HCT116 (cell line): Measurements from ENCODE around the gene CDH13. TPM values are rescaled to one million over a fixed set of nuclear protein-coding genes. Genes with fewer than 3 reads are reported as not detected.

Source experiments
- ATAC-seq: fragments of 200-7000 bp; cut with Tn5 transposase; 2 replicates; pipeline ENCODE4 v1.9.1; 2020; ENCODE audit warnings: mild to moderate bottlenecking, moderate library complexity
- BruUV-seq: library from RNA; stranded (reverse); fragments of 400-500 nt; replicated peaks from 2 replicates; lab custom pipeline; 2021; lab: Mats Ljungman, UMichigan
- CTCF ChIA-PET: fragments of 300-600 bp; sonication (Branson Sonifier 250); formaldehyde crosslinking; loops from one replicate; lab custom pipeline; 2021; ENCODE audit warnings: antibody characterized with exemption; lab: Charles Lee
- POLR2A ChIA-PET: fragments of 300-600, 350-600 bp; sonication (Branson Sonifier 250); formaldehyde crosslinking; loops from one replicate; lab custom pipeline; 2021; ENCODE audit warnings: antibody characterized with exemption; lab: Charles Lee
- RAD21 ChIA-PET, 2 experiments: fragments of 300-600 bp; sonication (Branson Sonifier 250); formaldehyde crosslinking; loops; one replicate each; lab custom pipeline; 2023; ENCODE audit warnings: low total read pairs in 2 of 2; ENCODE audit not compliant: uncharacterized antibody in 2 of 2, unreplicated experiment in 2 of 2, low non-redundant PET in 1 of 2; lab: Charles Lee
- DNase-seq: peaks from one replicate; pipeline ENCODE4 v3.0.0-alpha.2; 2010; ENCODE audit warnings: low read depth, low spot score
- H2AFZ ChIP-seq: fragments of 200-600 bp; shearing (Covaris generic), sonication (generic); 2 replicates; pipeline ENCODE4 v1.6.1; 2017; ENCODE audit warnings: low read depth, mixed run types, mixed read lengths, antibody characterized with exemption, low read length; ENCODE audit not compliant: poor library complexity, severe bottlenecking
- H3K27ac ChIP-seq: 2 replicates; pipeline ENCODE4 v1.5.1; 2012; ENCODE audit warnings: low read depth, low read length
- H3K27me3 ChIP-seq: fragments of 200-600 bp; sonication (generic); 2 replicates; pipeline ENCODE4 v1.6.1; 2016; ENCODE audit warnings: mixed run types, low read length, mixed read lengths; ENCODE audit not compliant: insufficient read depth
- H3K36me3 ChIP-seq, 2 experiments: fragments of 200-500 bp in 1 of 2; fragments of 200-600 bp in 1 of 2; sonication (Bioruptor generic) in 1 of 2; sonication (generic) in 1 of 2; 2 replicates each; pipeline versions ENCODE4 v1.5.1 to v1.6.1; 2014 to 2016; ENCODE audit warnings: low read length in 2 of 2, inconsistent platforms in 1 of 2, mixed read lengths in 1 of 2, mixed run types in 1 of 2; ENCODE audit not compliant: insufficient read depth in 2 of 2, control insufficient read depth in 1 of 2
- H3K4me1 ChIP-seq, 2 experiments: fragments of 200-600 bp in 1 of 2; sonication (generic) in 1 of 2; 2 replicates each; pipeline versions ENCODE4 v1.5.1 to v1.6.1; 2012 to 2017; ENCODE audit warnings: low read length in 2 of 2, inconsistent platforms in 1 of 2, mild to moderate bottlenecking in 1 of 2, mixed read lengths in 1 of 2, mixed run types in 1 of 2, moderate library complexity in 1 of 2; ENCODE audit not compliant: insufficient read depth in 2 of 2, control insufficient read depth in 1 of 2
- H3K4me2 ChIP-seq: fragments of 200-600 bp; sonication (generic); 2 replicates; pipeline ENCODE4 v1.6.1; 2017; ENCODE audit warnings: mixed run types, low read length, mixed read lengths
- H3K4me3 ChIP-seq, 2 experiments: fragments of 200-600 bp in 1 of 2; sonication (generic) in 1 of 2; replicated peaks in 1 of 2; 2 replicates each; pipeline ENCODE4 v1.5.1; 2011 to 2016; ENCODE audit warnings: low read length in 2 of 2, control low read depth in 1 of 2, low read depth in 1 of 2, mild to moderate bottlenecking in 1 of 2, mixed read lengths in 1 of 2, mixed run types in 1 of 2
- H3K79me2 ChIP-seq: fragments of 200-600 bp; sonication (generic); 2 replicates; pipeline ENCODE4 v1.6.1; 2017; ENCODE audit warnings: mild to moderate bottlenecking, mixed run types, low read length, moderate library complexity, mixed read lengths; ENCODE audit not compliant: insufficient read depth
- H3K9ac ChIP-seq: fragments of 200-600 bp; sonication (generic); 2 replicates; pipeline ENCODE4 v1.6.1; 2016; ENCODE audit warnings: low read length, mixed read lengths
- H3K9me2 ChIP-seq: fragments of 200-600 bp; sonication (generic), shearing (Covaris generic); 2 replicates; pipeline ENCODE4 v1.6.1; 2017; ENCODE audit warnings: mixed run types, mild to moderate bottlenecking, moderate library complexity; ENCODE audit not compliant: insufficient read depth
- H3K9me3 ChIP-seq, 2 experiments: fragments of 200-500 bp in 1 of 2; fragments of 200-600 bp in 1 of 2; sonication (Bioruptor generic) in 1 of 2; sonication (generic) in 1 of 2; 2 replicates each; pipeline ENCODE4 v1.6.1; 2014 to 2017; ENCODE audit warnings: low read length in 2 of 2, mixed read lengths in 2 of 2, inconsistent platforms in 1 of 2, low read depth in 1 of 2, mild to moderate bottlenecking in 1 of 2, mixed run types in 1 of 2, moderate library complexity in 1 of 2; ENCODE audit not compliant: control insufficient read depth in 1 of 2, insufficient read depth in 1 of 2
- H4K20me1 ChIP-seq: fragments of 200-600 bp; sonication (generic), shearing (Covaris generic); 2 replicates; pipeline ENCODE4 v1.6.1; 2017; ENCODE audit warnings: mixed run types, mild to moderate bottlenecking, moderate library complexity; ENCODE audit not compliant: insufficient read depth
- ATF3 ChIP-seq: IDR thresholded peaks from 2 replicates; pipeline ENCODE4 v1.6.1; 2012
- CBX3 ChIP-seq: IDR thresholded peaks from 2 replicates; pipeline ENCODE4 v1.6.1; 2012; ENCODE audit warnings: low read depth
- CEBPB ChIP-seq: IDR thresholded peaks from 2 replicates; pipeline ENCODE4 v1.6.1; 2012; ENCODE audit warnings: low read depth
- ELF1 ChIP-seq: IDR thresholded peaks from 2 replicates; pipeline ENCODE4 v1.6.1; 2012; ENCODE audit warnings: low read depth, borderline replicate concordance
- EZH2 ChIP-seq: fragments of 200-600 bp; sonication (generic); IDR thresholded peaks from 2 replicates; pipeline ENCODE4 v1.6.1; 2017; ENCODE audit warnings: antibody characterized with exemption, mixed run types
- FOSL1 ChIP-seq: IDR thresholded peaks from 2 replicates; pipeline ENCODE4 v1.6.1; 2012; ENCODE audit warnings: low read depth
- MAX ChIP-seq: IDR thresholded peaks from 2 replicates; pipeline ENCODE4 v1.6.1; 2012
- POLR2A ChIP-seq: IDR thresholded peaks from 2 replicates; pipeline ENCODE4 v1.7.0; 2011; ENCODE audit warnings: borderline replicate concordance; ENCODE audit not compliant: insufficient read depth, insufficient read length; ENCODE audit errors: extremely low read depth
- POLR2AphosphoS5 ChIP-seq: IDR thresholded peaks from 2 replicates; pipeline ENCODE4 v1.6.1; 2011; ENCODE audit warnings: mild to moderate bottlenecking, low read depth, low read length, moderate library complexity
- RAD21 ChIP-seq: IDR thresholded peaks from 2 replicates; pipeline ENCODE4 v1.6.1; 2012; ENCODE audit warnings: low read depth, mild to moderate bottlenecking
- REST ChIP-seq: IDR thresholded peaks from 2 replicates; pipeline ENCODE4 v1.6.1; 2012; ENCODE audit warnings: low read depth
- SP1 ChIP-seq: IDR thresholded peaks from 2 replicates; pipeline ENCODE4 v1.6.1; 2012; ENCODE audit warnings: low read depth
- SRF ChIP-seq: IDR thresholded peaks from 2 replicates; pipeline ENCODE4 v1.6.1; 2012; ENCODE audit warnings: low read depth
- YY1 ChIP-seq: IDR thresholded peaks from 2 replicates; pipeline ENCODE4 v1.6.1; 2011; ENCODE audit warnings: low read length, low read depth, moderate library complexity, mild to moderate bottlenecking; ENCODE audit not compliant: insufficient replicate concordance; ENCODE audit errors: extremely low read depth
- ZFX ChIP-seq: fragments of 450-650 bp; IDR thresholded peaks from 2 replicates; pipeline ENCODE4 v1.6.1; 2017
- ZNF274 ChIP-seq: fragments of 200-500 bp; sonication (Bioruptor generic); IDR thresholded peaks from 2 replicates; pipeline ENCODE4 v1.6.1; 2014; ENCODE audit warnings: mild to moderate bottlenecking, low read depth, low read length, inconsistent platforms
- intact Hi-C: fragments of 100-400 bp; cut with micrococcal nuclease; formaldehyde crosslinking; loops from 2 replicates; pipeline ENCODE4 v1.10.0; 2022
- total RNA-seq: library from RNA; stranded (reverse); gene quantifications from one replicate; pipeline ENCODE4 v1.2.1, GENCODE V29; 2021; ENCODE audit not compliant: unreplicated experiment
- TF ChIP-seq, protein P1 (sequence below), 3 experiments: fragments of 200-600 bp in 1 of 3; sonication (generic) in 1 of 3; IDR thresholded peaks in 2 of 3; conservative IDR thresholded peaks in 1 of 3; 2 replicates each; pipeline ENCODE4 v1.5.1; 2012 to 2017; ENCODE audit warnings: low read depth in 2 of 3, low read length in 2 of 3, antibody characterized with exemption in 1 of 3, borderline replicate concordance in 1 of 3, control low read depth in 1 of 3, mild to moderate bottlenecking in 1 of 3, mixed read lengths in 1 of 3, mixed run types in 1 of 3, moderate library complexity in 1 of 3; ENCODE audit not compliant: insufficient read depth in 1 of 3

CDH13 gene
- total RNA-seq, 1 experiment from 2014 or later: not detected

- intact Hi-C loops: no loop called here
- no peak for ATAC-seq
- Histone ChIP-seq H3K4me1 (no peaks in the 10 kb centered on the region), H3K27me3 (no peaks in the 10 kb centered on the region), H3K9me3 (no peaks in the 10 kb centered on the region; a peak in 1 of 4 replicates), H3K9ac (no peak overlapping the region), H3K79me2 (no peaks in the 10 kb centered on the region), H3K9me2 (no peaks in the 10 kb centered on the region), H3K27ac (no peak overlapping the region), H2AFZ (no peak overlapping the region), H3K4me2 (no peak overlapping the region)
- POLR2A ChIA-PET: no interaction called here
- DNase-seq: no peak
- CTCF ChIA-PET: no interaction called here
- RAD21 ChIA-PET: no interaction called here
- BruUV-seq: no TSS peak
- no peak for TF ChIP-seq SP1
- TF ChIP-seq, all 23 proteins: peak for 0
- no peaks in the 10 kb centered on the region for H4K20me1 ChIP-seq
- no peak overlapping the region for H3K4me3 ChIP-seq
- H3K36me3 ChIP-seq: no peaks in the 10 kb centered on the region
Measured at GRCh38 chr16:83843657-83844056, 1216.9 kb downstream of the CDH13 start.

DNA sequence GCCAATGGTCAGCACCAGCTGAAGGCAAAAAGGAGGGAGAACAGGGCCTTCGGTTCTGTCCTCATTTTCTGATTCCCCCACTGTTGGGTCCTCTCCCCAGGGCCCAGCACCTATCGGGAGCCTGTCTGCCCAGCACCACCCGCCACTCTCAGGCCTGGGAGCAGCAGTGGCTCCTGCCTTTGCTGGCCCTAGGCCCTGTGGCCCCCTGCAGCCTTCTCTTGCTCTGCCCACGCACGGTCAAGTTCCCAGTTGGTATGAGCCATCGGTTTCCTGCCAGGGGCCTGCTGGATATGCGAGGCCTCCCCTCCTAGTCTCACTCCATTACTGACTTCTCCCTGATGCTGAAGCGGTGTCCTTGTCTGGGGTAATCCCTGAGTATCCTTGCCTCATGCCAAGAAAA lies 1218.5 kb downstream of the CDH13 start:
- H3K4me1 ChIP-seq: no peaks in the 10 kb centered on the region
- H3K79me2 ChIP-seq: no peaks in the 10 kb centered on the region
- no peaks in the 10 kb centered on the region for H3K9me3 ChIP-seq
- H4K20me1 ChIP-seq: no peaks in the 10 kb centered on the region
- TF ChIP-seq CEBPB: no peak
- no peak for TF ChIP-seq REST
- TF ChIP-seq MAX: no peak
- TF ChIP-seq CBX3: no peak
- TF ChIP-seq POLR2AphosphoS5: no peak
- no peak for TF ChIP-seq FOSL1
- no peak for TF ChIP-seq ELF1
- TF ChIP-seq SP1: no peak
- TF ChIP-seq SRF: no peak
- TF ChIP-seq ZNF274: no peak
- TF ChIP-seq POLR2A: no peak
- TF ChIP-seq ZFX: no peak
- TF ChIP-seq, protein P1, sequence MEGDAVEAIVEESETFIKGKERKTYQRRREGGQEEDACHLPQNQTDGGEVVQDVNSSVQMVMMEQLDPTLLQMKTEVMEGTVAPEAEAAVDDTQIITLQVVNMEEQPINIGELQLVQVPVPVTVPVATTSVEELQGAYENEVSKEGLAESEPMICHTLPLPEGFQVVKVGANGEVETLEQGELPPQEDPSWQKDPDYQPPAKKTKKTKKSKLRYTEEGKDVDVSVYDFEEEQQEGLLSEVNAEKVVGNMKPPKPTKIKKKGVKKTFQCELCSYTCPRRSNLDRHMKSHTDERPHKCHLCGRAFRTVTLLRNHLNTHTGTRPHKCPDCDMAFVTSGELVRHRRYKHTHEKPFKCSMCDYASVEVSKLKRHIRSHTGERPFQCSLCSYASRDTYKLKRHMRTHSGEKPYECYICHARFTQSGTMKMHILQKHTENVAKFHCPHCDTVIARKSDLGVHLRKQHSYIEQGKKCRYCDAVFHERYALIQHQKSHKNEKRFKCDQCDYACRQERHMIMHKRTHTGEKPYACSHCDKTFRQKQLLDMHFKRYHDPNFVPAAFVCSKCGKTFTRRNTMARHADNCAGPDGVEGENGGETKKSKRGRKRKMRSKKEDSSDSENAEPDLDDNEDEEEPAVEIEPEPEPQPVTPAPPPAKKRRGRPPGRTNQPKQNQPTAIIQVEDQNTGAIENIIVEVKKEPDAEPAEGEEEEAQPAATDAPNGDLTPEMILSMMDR (IDR thresholded peaks at IDR 0.05 in 2 of 3, conservative IDR thresholded peaks at IDR 0.05 in 1 of 3; ENCODE audit: borderline replicate concordance in 1 of 3, insufficient read depth in 1 of 3, low read depth in 2 of 3, low read length in 2 of 3): no peak
- TF ChIP-seq RAD21: no peak
- no peak for TF ChIP-seq ATF3
- TF ChIP-seq EZH2: no peak
- no peak for TF ChIP-seq YY1
- no TSS peak for BruUV-seq
- H2AFZ ChIP-seq: no peak overlapping the region
- H3K36me3 ChIP-seq: no peaks in the 10 kb centered on the region
- POLR2A ChIA-PET: no interaction called here
- H3K27ac ChIP-seq: no peak overlapping the region
- no peak for DNase-seq
- no peak overlapping the region for H3K4me3 ChIP-seq
- RAD21 ChIA-PET: no interaction called here
- no peak for ATAC-seq
- CTCF ChIA-PET: no interaction called here
- no peak overlapping the region for H3K4me2 ChIP-seq
- no peaks in the 10 kb centered on the region for H3K9me2 ChIP-seq
- intact Hi-C loops: no loop called here
- H3K27me3 ChIP-seq: no peaks in the 10 kb centered on the region
- no peak overlapping the region for H3K9ac ChIP-seq
